Calu3 (cell line): ENCODE measurements around the gene CLTCL1. TPM values are rescaled to one million over a fixed set of nuclear protein-coding genes. Genes with fewer than 3 reads are reported as not detected.
"Not testable (repeated sequence)": the region's sequence is repeated elsewhere in the genome, so short reads cannot be mapped to it uniquely, and the experiment has no call there.

ENCODE experiments used
- BruUV-seq: library from RNA; stranded (reverse); fragments of 400-500 nt; replicated peaks from 2 replicates; lab custom pipeline; 2021; lab: Mats Ljungman, UMichigan
- CTCF ChIA-PET: fragments of 300-600 bp; sonication (Branson Sonifier 250); formaldehyde crosslinking; loops from one replicate; lab custom pipeline; 2022; ENCODE audit warnings: antibody characterized with exemption; lab: Charles Lee
- DNase-seq: peaks from one replicate; pipeline ENCODE4 v3.0.0; 2022
- H3K27ac Mint-ChIP-seq: one replicate; pipeline ENCODE4 v1.8.0; 2022; ENCODE audit warnings: mixed read lengths; ENCODE audit not compliant: unreplicated experiment
- H3K27me3 Mint-ChIP-seq: one replicate; pipeline ENCODE4 v1.8.0; 2022; ENCODE audit warnings: mixed read lengths; ENCODE audit not compliant: unreplicated experiment
- H3K36me3 Mint-ChIP-seq: one replicate; pipeline ENCODE4 v1.8.0; 2022; ENCODE audit warnings: mild to moderate bottlenecking, moderate library complexity, mixed read lengths; ENCODE audit not compliant: insufficient read depth, unreplicated experiment
- H3K4me1 Mint-ChIP-seq: one replicate; pipeline ENCODE4 v1.8.0; 2022; ENCODE audit warnings: mild to moderate bottlenecking, low read depth, mixed read lengths; ENCODE audit not compliant: unreplicated experiment
- H3K4me3 Mint-ChIP-seq: one replicate; pipeline ENCODE4 v1.8.0; 2022; ENCODE audit warnings: mild to moderate bottlenecking, low read depth, moderate library complexity, mixed read lengths; ENCODE audit not compliant: unreplicated experiment
- H3K9me3 Mint-ChIP-seq: one replicate; pipeline ENCODE4 v1.8.0; 2022; ENCODE audit warnings: low read depth, mixed read lengths; ENCODE audit not compliant: unreplicated experiment
- intact Hi-C: fragments of 100-400 bp; cut with micrococcal nuclease; formaldehyde crosslinking; loops from one replicate; pipeline ENCODE4 v1.10.0; 2022; ENCODE audit not compliant: unreplicated experiment
- total RNA-seq: library from RNA; stranded (reverse); gene quantifications from 2 replicates; pipeline ENCODE4 v1.2.3, GENCODE V29; 2022
- TF ChIP-seq, protein P1 (sequence below): fragments of 200-600 bp; IDR thresholded peaks from one replicate; pipeline ENCODE4 v1.8.0; 2022; ENCODE audit warnings: antibody characterized with exemption; ENCODE audit not compliant: unreplicated experiment

Gene CLTCL1
- total RNA-seq, 1 experiment from 2014 or later: 2.9 TPM

DNA sequence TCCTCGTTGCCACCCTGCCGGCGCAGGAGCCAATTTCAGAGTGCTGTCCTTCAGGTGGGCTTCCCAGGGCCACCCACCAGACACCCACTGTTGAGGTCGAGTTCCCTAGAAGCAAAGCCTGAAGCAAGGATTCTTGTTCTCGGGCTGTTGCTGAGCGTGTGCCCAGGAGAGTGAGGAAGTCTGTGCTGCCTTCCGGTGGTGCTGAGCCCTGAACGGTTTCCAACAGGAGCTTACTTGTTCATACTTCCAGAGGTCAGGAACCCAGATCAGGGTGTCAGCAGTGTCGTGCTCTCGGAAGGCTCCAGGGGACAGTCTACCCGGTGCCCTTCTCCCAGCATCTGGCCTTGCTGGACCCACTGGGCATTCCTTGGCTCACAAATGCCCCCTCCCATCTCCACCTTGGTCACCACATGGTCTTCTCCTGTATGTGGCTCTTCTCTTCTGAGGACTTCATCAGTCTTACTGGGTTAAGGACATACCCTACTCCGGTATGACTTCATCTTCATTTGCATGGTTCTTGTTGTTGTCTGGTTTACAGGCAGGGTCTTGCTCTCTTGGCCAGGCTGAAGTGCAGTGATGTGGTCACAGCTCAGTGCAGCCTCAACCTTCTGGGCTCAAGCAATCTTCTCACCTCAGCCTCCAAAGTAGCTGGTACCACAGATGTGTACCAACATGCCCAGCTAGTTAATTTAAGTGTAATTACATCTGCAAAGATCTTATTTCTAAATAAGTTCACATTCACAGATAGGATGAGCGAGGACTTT lies 124.2 kb downstream of the CLTCL1 start:
- CTCF ChIA-PET: no interaction called here
- no peak for DNase-seq
- H3K4me1 Mint-ChIP-seq: peaks cover 12% of the 10 kb centered on the region
- intact Hi-C loops: no loop called here
- peaks cover 50% of the 10 kb centered on the region for H3K27me3 Mint-ChIP-seq
- TF ChIP-seq, protein P1, sequence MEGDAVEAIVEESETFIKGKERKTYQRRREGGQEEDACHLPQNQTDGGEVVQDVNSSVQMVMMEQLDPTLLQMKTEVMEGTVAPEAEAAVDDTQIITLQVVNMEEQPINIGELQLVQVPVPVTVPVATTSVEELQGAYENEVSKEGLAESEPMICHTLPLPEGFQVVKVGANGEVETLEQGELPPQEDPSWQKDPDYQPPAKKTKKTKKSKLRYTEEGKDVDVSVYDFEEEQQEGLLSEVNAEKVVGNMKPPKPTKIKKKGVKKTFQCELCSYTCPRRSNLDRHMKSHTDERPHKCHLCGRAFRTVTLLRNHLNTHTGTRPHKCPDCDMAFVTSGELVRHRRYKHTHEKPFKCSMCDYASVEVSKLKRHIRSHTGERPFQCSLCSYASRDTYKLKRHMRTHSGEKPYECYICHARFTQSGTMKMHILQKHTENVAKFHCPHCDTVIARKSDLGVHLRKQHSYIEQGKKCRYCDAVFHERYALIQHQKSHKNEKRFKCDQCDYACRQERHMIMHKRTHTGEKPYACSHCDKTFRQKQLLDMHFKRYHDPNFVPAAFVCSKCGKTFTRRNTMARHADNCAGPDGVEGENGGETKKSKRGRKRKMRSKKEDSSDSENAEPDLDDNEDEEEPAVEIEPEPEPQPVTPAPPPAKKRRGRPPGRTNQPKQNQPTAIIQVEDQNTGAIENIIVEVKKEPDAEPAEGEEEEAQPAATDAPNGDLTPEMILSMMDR: no peak
- no TSS peak for BruUV-seq
- H3K9me3 Mint-ChIP-seq: no peaks in the 10 kb centered on the region
- H3K27ac Mint-ChIP-seq: no peak overlapping the region
- H3K4me3 Mint-ChIP-seq: no peak overlapping the region
- peaks cover 17% of the 10 kb centered on the region for H3K36me3 Mint-ChIP-seq

DNA sequence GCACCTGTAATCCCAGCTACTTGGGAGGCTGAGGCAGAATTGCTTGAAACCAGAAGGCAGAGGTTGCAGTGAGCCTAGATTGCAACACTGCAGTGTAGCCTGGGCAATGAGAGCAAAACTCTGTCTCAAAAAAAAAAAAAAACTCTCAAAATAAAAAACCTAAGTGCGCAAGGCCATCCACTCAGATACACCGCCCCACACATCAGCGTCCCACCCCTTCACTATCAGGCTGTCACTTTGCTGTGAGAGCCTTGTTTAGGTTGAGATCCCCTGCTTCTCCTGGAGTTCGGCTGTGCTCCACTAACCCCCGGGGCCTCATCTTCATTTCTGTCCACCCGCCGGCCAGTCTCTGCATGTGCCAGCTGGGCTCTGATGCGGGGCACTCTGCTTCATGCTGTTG lies 125.1 kb downstream of the CLTCL1 start:
- Mint-ChIP-seq H3K27me3 (peaks cover 50% of the 10 kb centered on the region), H3K36me3 (peaks cover 8% of the 10 kb centered on the region), H3K9me3 (no peaks in the 10 kb centered on the region), H3K4me3 (no peak overlapping the region), H3K27ac (no peak overlapping the region), H3K4me1 (peaks cover 10% of the 10 kb centered on the region)
- intact Hi-C loops: no loop called here
- CTCF ChIA-PET: no interaction called here
- DNase-seq: no peak
- no TSS peak for BruUV-seq
- TF ChIP-seq, protein P1: no peak

DNA sequence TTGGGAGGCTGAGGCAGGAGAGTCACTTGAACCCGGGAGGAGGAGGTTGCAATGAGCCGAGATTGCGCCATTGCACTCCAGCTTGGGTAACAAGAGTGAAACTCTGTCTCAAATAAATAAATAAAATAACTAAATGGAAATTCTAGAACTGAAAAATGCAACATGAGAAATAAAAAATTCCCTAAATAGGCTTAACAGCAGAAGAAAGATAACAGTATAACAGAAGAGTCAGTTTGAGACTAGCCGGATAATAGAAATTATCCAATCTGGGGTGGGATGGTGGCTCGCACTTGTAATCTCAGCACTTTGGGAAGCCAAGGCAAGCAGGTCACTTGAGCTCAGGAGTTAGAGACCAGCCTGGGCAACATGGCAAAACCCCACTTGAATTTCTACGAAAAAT lies 127.1 kb downstream of the CLTCL1 start:
- intact Hi-C loops: no loop called here
- Mint-ChIP-seq H3K36me3 (no peaks in the 10 kb centered on the region), H3K4me1 (peaks cover 10% of the 10 kb centered on the region), H3K27me3 (peaks cover 35% of the 10 kb centered on the region), H3K4me3 (no peak overlapping the region), H3K9me3 (no peaks in the 10 kb centered on the region), H3K27ac (no peak overlapping the region)
- no peak for DNase-seq
- TF ChIP-seq, protein P1: no peak
- BruUV-seq: no TSS peak
- CTCF ChIA-PET: no interaction called here

DNA sequence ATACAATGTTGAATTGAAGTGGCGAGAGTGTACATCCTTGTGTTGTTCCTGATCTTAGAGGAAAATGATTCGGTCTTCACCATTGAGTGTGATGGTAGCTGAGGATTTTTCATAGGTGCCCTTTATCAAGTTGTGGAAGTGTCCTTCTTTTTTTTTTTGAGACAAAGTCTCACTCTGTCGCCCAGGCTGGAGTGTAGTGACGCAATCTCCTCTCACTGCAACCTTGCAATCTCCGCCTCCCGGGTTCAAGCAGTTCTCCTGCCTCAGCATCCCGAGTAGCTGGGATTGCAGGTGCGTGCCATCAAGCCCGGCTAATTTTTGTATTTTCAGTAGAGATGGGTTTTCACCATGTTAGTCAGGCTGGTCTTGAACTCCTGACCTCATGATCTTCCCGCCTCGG lies 132.9 kb downstream of the CLTCL1 start:
- intact Hi-C loops, H3K27ac Mint-ChIP-seq, H3K4me1 Mint-ChIP-seq, DNase-seq, H3K4me3 Mint-ChIP-seq, H3K9me3 Mint-ChIP-seq, H3K27me3 Mint-ChIP-seq, H3K36me3 Mint-ChIP-seq, BruUV-seq: not testable (repeated sequence)
- CTCF ChIA-PET: interaction anchor here (0.6 to 1.6 kb wide), 4 partner anchors 14 to 349 kb away, joined by 3 to 6 read pairs (median 3); partner anchors contain the start of genes ESS2 and SLC25A1

DNA sequence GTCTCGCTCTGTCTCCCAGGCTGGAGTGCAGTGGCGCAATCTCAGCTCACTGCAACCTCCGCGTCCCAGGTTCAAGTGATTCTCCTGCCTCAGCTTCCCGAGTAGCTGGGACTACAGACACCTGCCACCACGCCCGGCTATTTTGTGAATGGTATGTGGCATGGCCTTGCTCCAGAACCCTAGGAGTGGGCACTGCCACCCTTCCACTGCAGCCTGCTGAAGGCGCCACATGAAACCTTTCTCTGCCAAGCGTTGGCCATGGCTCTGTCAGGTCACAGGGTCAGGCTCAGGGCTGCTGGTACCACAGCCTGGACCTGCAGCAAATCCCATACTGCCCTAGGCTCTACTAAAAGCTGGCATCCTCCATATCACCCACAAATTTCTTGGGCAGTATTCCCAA lies 135.4 kb downstream of the CLTCL1 start:
- DNase-seq, H3K4me3 Mint-ChIP-seq, BruUV-seq, H3K4me1 Mint-ChIP-seq, H3K9me3 Mint-ChIP-seq, H3K27ac Mint-ChIP-seq, intact Hi-C loops, H3K36me3 Mint-ChIP-seq: not testable (repeated sequence)
- CTCF ChIA-PET: interaction anchor here (1.6 kb wide), 1 partner anchor 12 kb away, joined by 4 read pairs; the partner anchor contains the start of gene ESS2
- peaks cover 35% of the 10 kb centered on the region for H3K27me3 Mint-ChIP-seq
